Measurements from ENCODE around the gene DCAF11.
A peak's percentile ranks its signal among the peaks of the same experiment; 100 is the strongest.

DCAF11 gene

GRCh38 chr14:24164518-24164991 is 50.0 kb downstream of the DCAF11 start:
- TF ChIP-seq CTCF (IDR thresholded peaks at IDR 0.05; ENCODE audit: low read depth, low read length, missing control alignments) = no peak
- in situ Hi-C loops (cut with HindIII; ENCODE audit: low sequenced_read_pairs) = no loop called here
- no peak overlapping the region for H3K4me3 ChIP-seq (ENCODE audit: low read depth, low read length)
- DNase-seq (ENCODE audit: low read depth) = no peak

- in situ Hi-C loops (cut with HindIII; ENCODE audit: low sequenced_read_pairs) = no loop called here
- no peak overlapping the region for H3K4me3 ChIP-seq (ENCODE audit: low read depth, low read length)
- no peak for TF ChIP-seq CTCF (IDR thresholded peaks at IDR 0.05; ENCODE audit: low read depth, low read length, missing control alignments)
- DNase-seq (ENCODE audit: low read depth) = no peak
Measured at GRCh38 chr14:24165785-24166184, 51.2 kb downstream of the DCAF11 start.

- in situ Hi-C loops (cut with HindIII; ENCODE audit: low sequenced_read_pairs) = no loop called here
- TF ChIP-seq CTCF (IDR thresholded peaks at IDR 0.05; ENCODE audit: low read depth, low read length, missing control alignments) = no peak
- DNase-seq (ENCODE audit: low read depth) = no peak
- no peak overlapping the region for H3K4me3 ChIP-seq (ENCODE audit: low read depth, low read length)
Measured at GRCh38 chr14:24167469-24168114, 53.0 kb downstream of the DCAF11 start.

GRCh38 chr14:24171422-24172260 is 57.1 kb downstream of the DCAF11 start, which contains the start of gene REC8:
REC8 (plus strand) TSS chr14:24172080; CDS start chr14:24172553, 473 bp downstream.
- in situ Hi-C loops (cut with HindIII; ENCODE audit: low sequenced_read_pairs) = no loop called here
- H3K4me3 ChIP-seq (ENCODE audit: low read depth, low read length) = peak within 1 kb of the TSS; percentile 51
- peak; percentile 89 for DNase-seq (ENCODE audit: low read depth)
- no peak for TF ChIP-seq CTCF (IDR thresholded peaks at IDR 0.05; ENCODE audit: low read depth, low read length, missing control alignments)

GRCh38 chr14:24172261-24172860 is 57.8 kb downstream of the DCAF11 start:
- DNase-seq (ENCODE audit: low read depth) = no peak
- no peak for TF ChIP-seq CTCF (IDR thresholded peaks at IDR 0.05; ENCODE audit: low read depth, low read length, missing control alignments)
- peak overlapping the region; percentile 51 for H3K4me3 ChIP-seq (ENCODE audit: low read depth, low read length)
- in situ Hi-C loops (cut with HindIII; ENCODE audit: low sequenced_read_pairs) = no loop called here

GRCh38 chr14:24172871-24173281 is 58.3 kb downstream of the DCAF11 start:
- TF ChIP-seq CTCF (IDR thresholded peaks at IDR 0.05; ENCODE audit: low read depth, low read length, missing control alignments) = no peak
- no peak for DNase-seq (ENCODE audit: low read depth)
- H3K4me3 ChIP-seq (ENCODE audit: low read depth, low read length) = peak overlapping the region; percentile 51
- in situ Hi-C loops (cut with HindIII; ENCODE audit: low sequenced_read_pairs) = no loop called here
